GM21786 (cell line): ENCODE results near the gene CEMP1.

Source experiments
- ATAC-seq: cut with Tn5 transposase; IDR thresholded peaks from one replicate; pipeline ENCODE4 v1.9.1; 2021; ENCODE audit not compliant: unreplicated experiment

The CEMP1 gene

GRCh38 chr16:2520784-2521531 is 10.2 kb downstream of the CEMP1 start:
- no peak for ATAC-seq

GRCh38 chr16:2520097-2520783 is 11.0 kb downstream of the CEMP1 start, which contains the start of gene AMDHD2:
Gene AMDHD2, plus strand, starts transcription at chr16:2520371. Its CDS starts 88 bp downstream, at chr16:2520459.
- peak; percentile 54 for ATAC-seq

- no peak for ATAC-seq
Measured at GRCh38 chr16:2519711-2520080, 11.5 kb downstream of the CEMP1 start.

DNA sequence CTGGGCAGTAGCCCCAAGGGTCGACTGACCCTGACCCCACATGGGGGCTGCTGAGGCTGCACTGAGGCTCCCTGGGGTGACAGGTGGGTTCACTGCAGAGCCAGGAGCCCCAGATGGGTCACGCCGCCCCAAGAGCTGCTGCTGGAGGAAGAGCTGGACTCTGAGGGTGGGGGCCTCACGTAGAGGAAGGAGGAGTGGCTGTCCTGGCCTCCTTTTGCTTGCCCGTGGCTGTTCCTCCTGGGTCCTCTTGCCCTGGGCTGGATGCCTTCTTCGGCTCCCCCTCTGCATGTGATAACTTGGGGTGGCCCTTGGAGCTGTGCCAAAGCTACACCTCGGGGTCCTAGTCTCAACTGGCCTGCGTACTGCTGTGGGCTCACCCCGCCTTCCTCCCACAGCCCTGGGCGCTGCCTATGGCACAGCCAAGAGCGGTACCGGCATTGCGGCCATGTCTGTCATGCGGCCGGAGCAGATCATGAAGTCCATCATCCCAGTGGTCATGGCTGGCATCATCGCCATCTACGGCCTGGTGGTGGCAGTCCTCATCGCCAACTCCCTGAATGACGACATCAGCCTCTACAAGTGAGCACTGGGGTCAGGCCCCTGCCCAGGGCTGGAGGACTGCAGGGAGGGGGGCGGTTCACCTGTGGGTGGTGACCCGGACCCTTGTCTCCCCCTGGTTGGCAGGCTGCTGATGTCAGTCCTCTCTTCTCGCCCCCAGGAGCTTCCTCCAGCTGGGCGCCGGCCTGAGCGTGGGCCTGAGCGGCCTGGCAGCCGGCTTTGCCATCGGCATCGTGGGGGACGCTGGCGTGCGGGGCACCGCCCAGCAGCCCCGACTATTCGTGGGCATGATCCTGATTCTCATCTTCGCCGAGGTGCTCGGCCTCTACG is 12.1 kb downstream of the CEMP1 start:
- ATAC-seq = no peak

GRCh38 chr16:2517954-2518605 is 13.1 kb downstream of the CEMP1 start:
- ATAC-seq = no peak

DNA sequence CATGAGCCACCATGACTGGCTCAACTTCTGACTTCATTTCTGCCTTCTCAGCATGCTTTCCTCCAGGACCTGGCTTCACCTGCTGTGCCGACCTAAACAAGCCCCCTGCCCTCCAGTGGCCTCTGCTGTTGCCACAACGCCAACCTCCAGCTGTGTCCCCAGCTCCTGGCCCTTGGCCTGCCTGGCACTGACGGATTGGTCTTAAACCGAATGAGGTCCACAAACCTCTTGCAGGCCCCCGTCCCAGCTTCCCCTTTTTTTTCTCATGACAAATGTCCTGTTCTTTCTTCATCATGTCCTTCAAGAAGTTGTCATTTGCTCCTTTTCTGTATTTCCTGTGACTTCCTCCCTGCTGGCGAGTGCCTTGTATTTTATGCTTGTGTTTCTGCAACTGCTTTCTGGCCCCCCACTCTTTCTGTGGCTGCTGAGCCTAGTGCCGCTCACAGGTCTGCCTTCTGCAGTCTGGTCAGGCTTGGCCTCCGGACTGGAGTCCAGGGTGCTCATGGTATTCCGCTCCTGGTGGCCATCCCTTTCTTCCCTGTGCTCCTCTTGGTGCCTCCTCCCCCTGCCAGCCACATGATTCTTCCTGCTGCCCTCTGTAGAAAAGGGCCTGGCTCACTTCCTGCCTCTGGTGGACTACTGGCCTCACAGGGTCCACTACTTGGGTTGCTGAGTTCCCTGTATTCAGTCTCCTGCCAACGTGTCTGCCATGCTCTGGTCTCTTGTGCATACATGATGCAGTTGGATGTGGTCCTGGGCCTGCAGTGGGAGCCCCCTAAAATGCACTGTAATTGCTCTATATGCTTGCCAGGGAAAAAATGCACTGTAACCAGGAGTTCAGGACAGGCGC is 14.6 kb downstream of the CEMP1 start:
- no peak for ATAC-seq

DNA sequence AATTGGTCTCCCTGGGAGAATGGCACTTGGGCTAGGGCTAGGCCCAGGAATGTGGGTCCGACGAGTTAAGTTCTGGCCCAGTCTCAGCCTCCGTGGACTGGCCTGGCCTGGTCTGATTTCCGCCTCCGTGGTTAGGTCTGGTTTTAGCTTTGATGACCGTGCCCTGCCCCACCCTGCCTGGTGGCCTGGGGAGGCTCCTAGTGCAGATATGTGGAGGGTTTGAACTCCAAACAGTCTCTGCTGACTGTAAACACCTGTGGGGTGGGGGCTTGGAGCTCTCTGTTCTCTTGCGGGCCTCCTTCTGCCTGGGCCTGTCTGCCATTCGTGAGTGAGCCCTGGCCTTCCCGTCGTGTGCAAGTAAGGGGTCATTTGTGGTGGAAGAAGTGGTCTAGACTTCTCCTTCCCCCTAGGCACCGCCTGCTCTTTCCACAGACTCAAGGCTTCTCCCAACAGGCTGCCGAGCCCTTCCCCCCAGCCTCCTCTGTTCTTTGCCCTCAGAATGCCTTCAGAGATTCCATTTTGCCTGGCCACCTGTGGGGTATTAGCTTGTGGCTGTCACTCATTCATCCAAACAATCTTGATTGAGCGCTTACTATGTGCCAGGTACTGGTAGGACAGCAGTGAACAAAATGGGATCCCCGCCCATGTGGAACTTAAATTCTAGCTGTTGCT is 15.9 kb downstream of the CEMP1 start:
- ATAC-seq = no peak

DNA sequence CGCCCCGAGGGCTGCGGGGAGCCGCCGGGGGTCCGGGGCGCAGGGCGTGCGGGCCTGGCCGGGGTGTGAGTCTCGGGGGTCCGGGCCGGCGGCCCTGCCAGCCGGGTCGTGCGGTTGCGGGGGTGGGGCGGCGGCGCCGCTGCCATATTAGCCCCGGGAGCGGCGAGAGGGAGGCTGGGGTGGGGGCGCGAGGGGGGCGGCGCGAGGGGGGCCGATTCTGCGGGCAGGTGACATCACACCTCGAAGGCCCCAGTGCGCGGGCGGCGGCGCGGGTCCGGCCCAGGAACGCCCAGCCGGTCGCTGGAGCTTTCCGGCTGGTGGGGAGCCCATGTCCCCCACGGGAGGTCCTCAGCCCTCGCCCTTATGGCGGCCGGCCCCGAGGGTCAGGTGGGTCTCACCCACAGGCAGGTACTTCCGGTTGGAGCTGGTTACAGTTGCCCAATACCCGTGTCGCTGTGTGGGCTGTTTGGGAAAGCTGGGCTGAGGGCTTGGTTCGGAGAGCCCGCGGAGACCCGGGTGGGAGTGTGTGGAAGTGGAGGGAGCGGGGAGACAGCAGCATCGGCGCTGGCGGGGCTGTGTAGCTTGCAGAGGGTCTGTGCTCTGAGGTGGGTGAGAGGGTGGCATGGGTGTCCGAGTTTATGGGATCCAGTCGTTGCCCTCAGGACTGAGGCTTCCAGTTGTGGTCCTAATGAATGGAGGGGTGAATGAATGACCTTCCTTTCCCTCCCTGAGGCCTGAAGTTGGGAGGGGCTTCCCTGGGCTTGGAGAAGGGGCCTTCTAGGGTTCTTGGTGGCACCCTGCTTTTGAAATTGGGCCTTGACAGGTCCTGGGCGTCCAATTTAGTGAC is 16.7 kb downstream of the CEMP1 start:
- no peak for ATAC-seq

- ATAC-seq = peak; percentile 71
Measured at GRCh38 chr16:2513405-2514332, 17.5 kb downstream of the CEMP1 start, which contains the start of gene ATP6V0C. Gene ATP6V0C, plus strand, starts transcription at chr16:2513952. Its CDS starts 152 bp downstream, at chr16:2514104.

GRCh38 chr16:2512735-2513404 is 18.3 kb downstream of the CEMP1 start:
- no peak for ATAC-seq

DNA sequence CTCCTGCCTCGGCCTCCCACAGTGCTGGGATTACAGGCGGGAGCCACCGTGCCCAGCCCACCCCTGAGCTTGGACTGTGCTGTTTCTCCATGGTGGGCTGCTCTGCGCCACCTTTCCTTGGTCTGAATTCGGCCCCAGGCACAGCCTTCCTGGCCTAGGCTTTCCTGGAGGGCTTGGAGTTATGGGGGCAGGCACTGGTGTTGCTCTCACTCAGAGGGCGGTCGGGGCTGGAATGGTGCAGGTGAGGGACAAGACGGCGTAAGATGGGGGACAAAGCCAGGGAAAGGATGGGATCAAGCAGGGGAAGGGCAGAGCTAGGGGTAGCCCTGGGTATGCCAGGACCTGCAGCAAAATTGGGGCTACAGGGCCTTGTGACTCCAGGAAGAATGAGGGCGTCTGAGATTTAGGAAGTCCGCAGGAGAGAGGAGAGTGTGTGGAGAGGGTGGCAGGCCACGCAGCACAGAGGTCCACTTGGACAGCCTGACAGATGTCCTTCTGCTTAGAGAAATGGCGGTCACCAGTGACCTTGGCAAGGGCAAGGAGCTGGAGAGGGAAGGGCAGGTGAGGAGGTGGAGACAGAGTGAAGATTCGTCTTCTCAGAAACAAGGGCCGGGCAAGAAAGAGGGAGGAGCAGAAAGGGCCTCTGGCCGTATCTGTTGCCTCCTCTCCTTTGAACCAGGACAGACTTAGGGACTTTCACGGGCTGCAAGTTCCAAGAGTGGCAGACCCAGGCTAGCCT is 19.0 kb downstream of the CEMP1 start:
- ATAC-seq = no peak

GRCh38 chr16:2511128-2511800 is 19.9 kb downstream of the CEMP1 start:
- no peak for ATAC-seq

DNA sequence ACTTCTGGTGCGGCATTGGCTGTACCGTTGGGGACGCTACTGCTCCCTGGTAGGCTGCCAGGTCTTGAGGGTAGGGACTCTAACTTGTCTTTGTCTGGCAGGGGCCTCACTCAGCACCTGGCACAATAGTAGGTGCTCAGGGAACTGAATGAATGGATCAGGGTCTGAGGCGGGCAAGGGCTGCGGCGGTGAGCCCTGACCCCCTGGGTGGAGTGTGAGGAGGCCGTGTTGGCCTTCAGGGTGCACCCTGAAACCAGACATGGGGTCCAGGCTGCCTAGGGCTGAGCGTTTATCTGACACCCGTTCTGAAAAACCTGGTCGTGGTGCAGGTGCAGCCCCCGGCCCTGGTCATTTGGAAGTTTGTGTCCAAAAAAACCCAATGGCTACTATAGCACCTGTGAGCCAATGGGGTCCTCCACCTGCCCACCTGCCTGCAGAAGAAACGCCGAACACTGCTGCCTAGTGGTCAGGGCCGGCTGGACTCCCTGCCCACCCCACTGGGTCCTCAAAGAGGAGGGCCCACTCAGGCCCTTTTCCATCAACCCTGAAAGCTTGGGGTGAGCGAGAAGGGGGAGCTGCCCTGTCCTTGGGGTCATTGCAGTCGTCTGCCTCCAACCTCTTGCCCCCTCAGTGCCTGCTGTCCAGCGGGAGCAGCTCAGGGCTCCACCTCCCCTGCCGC is 22.3 kb downstream of the CEMP1 start:
- ATAC-seq = no peak

DNA sequence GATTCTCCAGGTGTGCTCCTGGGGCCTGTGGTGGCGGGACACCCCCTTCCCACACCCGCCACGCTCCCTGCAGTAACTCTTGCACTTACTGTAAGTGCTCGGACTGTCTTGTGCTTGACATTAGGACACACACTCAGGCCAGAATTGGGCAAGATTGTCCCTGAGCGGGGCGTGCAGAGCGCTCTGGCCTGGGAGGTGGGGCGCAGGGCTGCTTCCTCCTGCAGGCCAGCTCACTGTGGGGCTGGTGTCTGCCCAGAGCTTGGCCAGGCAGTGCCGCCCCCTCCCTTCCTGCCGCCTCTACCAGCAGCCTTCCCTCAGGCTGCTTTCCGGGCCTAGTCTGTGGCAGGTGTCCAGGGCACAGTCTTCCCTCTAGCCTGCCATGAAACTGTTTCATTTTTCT is 23.5 kb downstream of the CEMP1 start:
- ATAC-seq = no peak

- ATAC-seq = peak; percentile 73
Measured at GRCh38 chr16:2507052-2507659, 24.1 kb downstream of the CEMP1 start.
